Measurements from ENCODE around the gene NSL1.

The NSL1 gene

GRCh38 chr1:212700892-212701819, 90.4 kb downstream of the NSL1 start:
- peak; percentile 78 for DNase-seq

- DNase-seq: peak; percentile 91
Measured at GRCh38 chr1:212700223-212700891, 91.2 kb downstream of the NSL1 start.

- no peak for DNase-seq
Measured at GRCh38 chr1:212699625-212700222, 91.9 kb downstream of the NSL1 start, which contains the start of gene BATF3. Gene BATF3 (minus strand): TSS chr1:212699840. CDS start chr1:212699762, 78 bp downstream.

- DNase-seq: peak; percentile 85
Measured at GRCh38 chr1:212699104-212699624, 92.4 kb downstream of the NSL1 start.

DNA sequence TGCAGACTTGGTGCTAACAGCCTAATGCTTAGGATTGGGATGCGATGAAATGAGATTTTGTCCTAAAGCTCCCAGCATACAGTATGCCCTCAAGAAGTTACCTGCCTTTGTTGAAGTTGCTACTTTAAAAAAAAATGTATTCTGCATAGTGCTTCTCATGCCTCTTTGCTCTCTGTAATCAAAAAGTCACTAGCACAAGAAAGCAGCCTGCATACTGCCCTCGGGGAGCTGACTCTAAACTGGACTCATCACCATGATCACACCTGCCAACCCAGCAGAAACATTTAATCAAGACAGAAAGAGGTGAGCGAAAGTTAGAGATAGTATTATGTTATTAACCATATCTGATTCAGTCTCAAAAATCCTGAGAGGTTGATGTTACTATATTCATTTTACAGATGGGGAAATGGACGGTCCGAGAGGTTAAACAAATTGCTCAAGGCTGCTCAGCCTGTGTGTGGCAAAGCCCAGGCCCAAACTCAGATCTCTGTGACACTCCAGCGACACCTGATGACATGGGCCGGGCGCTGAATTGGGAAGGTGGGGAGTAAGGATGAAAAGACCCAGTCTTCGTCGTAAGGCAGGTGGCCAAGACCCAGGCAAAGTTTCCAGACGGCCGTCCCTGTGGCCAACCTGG, 93.0 kb downstream of the NSL1 start:
- DNase-seq: no peak

DNA sequence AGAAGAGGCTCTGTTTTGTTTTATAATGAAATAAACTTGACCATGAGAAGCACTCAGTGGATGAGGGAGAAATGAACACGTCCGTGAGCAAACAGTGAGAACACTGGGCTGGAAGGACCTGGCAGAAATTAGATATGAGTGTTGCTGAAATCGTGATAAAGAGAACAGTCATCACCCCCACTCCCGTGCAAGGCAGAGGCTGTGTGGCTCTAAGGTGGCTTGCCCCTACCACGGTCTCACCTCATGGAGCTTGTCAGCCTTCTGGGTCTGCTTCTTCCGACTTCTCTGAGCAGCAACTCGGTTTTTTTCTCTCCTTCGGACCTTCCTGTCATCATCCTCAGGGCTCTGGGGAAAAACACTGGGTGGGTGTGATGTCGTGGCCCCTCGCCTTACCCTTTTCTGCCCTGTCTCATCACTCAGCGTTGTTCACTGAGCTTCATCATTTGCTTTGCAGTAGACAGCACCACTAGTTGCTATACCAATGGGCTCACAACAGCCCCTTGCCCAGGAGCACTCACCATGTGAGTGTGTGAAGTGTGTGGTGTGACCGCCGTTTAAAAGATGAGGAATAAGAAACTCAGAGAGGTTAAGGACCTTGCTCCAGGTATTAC, 94.8 kb downstream of the NSL1 start:
- peak; percentile 60 for DNase-seq

GRCh38 chr1:212692774-212693644, 98.6 kb downstream of the NSL1 start:
- DNase-seq: peak; percentile 54

DNA sequence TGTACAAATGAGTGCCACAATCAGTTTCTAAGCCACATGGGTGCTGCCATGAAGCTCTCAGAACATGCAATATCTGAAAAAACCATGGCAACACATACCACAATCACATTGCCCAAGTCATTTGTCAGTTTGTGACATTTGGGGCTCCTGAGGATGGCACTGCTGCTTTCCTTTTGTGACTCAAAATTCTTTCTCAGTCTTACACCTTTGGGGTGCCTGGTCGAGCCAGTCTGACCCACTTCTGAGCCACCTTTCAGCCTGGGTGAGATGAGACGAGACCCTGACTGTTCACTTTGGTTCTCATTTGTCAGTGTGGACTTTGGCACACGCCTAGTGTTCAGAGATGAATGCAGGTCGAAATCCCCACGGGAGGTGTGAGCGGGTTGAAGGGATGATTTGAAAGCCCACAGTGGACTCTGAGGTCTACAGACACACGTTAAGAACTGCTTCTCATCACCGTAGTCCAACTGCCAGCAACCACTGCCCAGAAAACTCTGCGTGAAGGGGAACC, 100.0 kb downstream of the NSL1 start:
- peak; percentile 70 for DNase-seq

DNA sequence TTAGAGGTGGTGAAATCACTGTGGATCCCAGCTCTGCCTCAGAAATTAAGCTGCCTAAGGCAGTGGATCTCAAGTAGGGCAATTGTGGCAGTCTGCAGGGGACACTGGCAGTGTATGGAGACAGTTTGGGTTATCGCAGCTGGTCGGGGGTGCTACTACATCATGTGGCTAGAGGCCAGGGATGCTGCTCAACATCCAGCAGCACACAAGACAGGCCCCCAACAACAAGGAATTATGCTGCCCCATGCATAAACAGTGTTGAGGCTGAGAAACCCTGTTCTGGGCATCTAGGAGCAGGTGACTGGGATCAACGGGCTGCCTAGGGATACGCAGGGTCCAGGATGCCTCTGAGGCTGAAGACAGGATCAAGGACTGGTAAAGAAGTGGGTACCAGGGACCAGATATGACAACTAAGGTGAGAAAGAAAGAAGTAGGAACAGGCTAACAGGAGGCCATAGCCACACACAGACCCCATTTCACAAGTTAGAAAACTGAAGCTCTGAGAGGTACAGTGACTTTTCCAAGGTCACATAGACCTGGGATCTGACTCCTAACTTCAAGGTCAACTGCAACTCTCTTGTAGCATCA, 100.7 kb downstream of the NSL1 start:
- DNase-seq: peak; percentile 50

- DNase-seq: no peak
Measured at GRCh38 chr1:212689758-212690529, 101.6 kb downstream of the NSL1 start.

- DNase-seq: peak; percentile 53
Measured at GRCh38 chr1:212689196-212689725, 102.3 kb downstream of the NSL1 start.

GRCh38 chr1:212688341-212689047, 103.1 kb downstream of the NSL1 start:
- DNase-seq: no peak

- DNase-seq: no peak
Measured at GRCh38 chr1:212687811-212688210, 103.8 kb downstream of the NSL1 start.

DNA sequence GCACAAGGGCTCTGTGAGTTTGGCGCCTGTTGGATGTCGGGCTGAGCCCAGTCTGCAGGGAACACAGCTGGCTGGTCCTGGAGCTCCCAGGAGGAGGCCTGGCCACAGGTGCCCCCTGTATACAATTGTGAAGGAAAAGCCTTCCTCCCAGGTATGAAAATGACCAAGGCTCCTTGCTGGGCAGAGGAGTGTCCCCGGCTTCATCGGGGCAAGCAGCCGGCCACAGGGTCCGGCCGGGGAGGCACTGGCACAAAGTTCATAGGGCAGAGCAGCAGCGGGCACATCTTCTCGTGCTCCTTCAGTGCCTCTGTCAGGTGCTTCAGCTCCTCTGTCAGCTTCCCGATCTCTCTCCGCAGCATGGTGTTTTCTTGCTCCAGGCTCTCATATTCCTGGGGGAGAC, 105.0 kb downstream of the NSL1 start:
- DNase-seq: peak; percentile 47

- DNase-seq: peak; percentile 51
Measured at GRCh38 chr1:212686069-212686468, 105.5 kb downstream of the NSL1 start.

DNA sequence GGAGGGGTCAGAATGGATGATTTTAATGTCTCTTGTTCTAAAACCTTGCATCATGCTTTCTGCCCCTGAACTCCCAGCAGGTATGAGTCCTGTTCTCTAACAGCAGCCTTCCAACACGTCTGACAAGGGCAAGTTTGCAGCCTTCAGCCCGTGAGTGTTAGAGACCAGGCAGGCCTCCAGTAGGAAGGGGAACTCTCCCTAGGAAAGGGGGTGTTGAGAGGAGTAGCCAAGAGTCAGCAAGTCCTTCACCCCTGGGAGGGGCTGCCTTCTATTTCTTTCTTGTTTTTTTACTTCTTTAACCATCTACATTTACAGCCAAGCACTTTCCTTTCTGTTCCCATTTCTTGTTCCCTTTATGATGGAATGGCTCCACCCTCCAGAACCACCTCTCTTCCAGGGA, 106.1 kb downstream of the NSL1 start:
- peak; percentile 51 for DNase-seq

DNA sequence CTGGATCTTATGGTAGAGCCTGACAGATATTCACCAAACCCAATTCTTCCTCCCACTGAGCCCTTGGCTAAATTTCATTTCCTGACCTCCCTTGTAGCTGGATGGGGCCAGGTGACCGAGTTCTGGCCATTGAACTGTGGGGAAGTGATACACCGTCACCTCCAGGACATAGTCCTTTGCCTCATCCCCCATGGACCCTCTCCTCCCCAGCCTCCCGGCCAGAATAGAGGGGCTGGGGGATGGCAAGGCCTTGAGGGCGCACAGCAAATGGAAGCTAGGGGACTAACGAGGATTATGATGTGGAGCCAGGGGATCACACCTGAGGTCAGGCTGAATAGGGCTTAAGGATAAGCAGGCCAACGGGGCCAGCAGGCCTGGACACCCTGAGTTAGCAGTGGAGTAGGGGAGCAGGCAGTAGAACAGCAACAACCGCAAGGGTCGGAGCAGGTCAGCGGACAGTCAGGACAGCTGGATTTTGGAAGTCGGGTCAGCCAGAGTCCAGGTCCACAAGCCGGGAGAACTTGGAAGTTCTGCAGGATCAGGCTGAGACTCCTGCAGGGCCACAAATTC, 107.0 kb downstream of the NSL1 start:
- DNase-seq: no peak

DNA sequence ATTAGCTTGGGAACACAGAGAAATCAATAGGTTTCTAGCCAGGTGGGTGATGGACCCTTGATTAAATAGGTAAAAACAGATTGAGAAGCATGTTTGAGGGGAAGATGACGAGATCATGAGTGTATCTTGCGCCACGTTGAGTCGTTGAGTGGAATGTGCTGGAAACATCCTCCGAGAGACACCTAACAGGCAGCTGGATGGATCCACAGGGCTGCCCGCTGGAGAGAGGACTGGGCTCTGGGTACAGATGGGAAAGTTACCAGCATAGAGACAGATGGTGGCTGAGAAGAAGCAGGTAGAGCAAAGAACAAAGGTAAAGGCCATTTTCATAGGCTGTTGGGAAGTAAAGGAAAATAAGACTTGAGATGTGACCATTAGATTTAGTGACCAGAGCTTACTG, 107.5 kb downstream of the NSL1 start:
- no peak for DNase-seq

DNA sequence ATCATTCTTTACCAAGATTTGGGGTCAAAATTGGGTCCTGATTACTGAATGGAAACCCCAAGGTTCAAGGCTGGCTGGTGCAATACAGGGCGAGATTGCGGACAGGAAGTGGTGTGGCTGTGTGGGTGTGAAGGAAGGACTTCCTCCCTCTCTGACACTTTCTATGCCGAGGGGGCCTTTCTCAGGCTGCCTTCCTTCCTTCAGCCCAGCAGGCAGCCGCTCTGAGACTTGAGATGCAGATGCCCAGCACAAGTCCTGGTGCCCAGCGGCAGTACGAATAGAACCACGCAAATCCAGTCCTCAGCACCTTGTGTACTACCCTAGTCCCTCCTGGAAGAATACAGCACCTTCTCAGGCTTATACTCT, 108.2 kb downstream of the NSL1 start:
- peak; percentile 85 for DNase-seq

Measured in activated CD8-positive, alpha-beta memory T cell treated with anti-CD3 and anti-CD28 coated beads, Interleukin-2, amount 50 U/mL, for 48 hours (primary cell).